ENCODE results near the gene MTUS2.

The MTUS2 gene

GRCh38 chr13:29125191-29125933 is 305.2 kb downstream of the MTUS2 start:
- Histone ChIP-seq H2AFZ (ENCODE audit: low read length) (no peak overlapping the region), H3K27me3 (ENCODE audit: insufficient read depth, low read length, poor library complexity, severe bottlenecking) (no peaks in the 10 kb centered on the region), H3K79me2 (ENCODE audit: insufficient read depth, low read length) (no peaks in the 10 kb centered on the region), H4K20me1 (ENCODE audit: insufficient read depth, low read length, poor library complexity, severe bottlenecking) (no peaks in the 10 kb centered on the region), H3K9me2 (replicated peaks; ENCODE audit: low read depth, low read length) (no peaks in the 10 kb centered on the region), H3K4me3 (ENCODE audit: low read length, poor library complexity, severe bottlenecking) (no peak overlapping the region), H3K9ac (ENCODE audit: low read depth, low read length, poor library complexity, severe bottlenecking) (no peak overlapping the region), H3F3A (ENCODE audit: low read depth) (no peaks in the 10 kb centered on the region), H3K4me1 (ENCODE audit: insufficient read depth, low read length, poor library complexity, severe bottlenecking) (no peaks in the 10 kb centered on the region), H3K36me3 (ENCODE audit: insufficient read depth, low read length) (no peaks in the 10 kb centered on the region), H3K9me3 (ENCODE audit: insufficient read depth, low read depth, low read length) (no peaks in the 10 kb centered on the region), H3K4me2 (ENCODE audit: low read depth, low read length, poor library complexity, severe bottlenecking) (no peak overlapping the region)
- no peak for TF ChIP-seq EZH2phosphoT487 (IDR thresholded peaks at IDR 0.05; ENCODE audit: borderline replicate concordance)
- TF ChIP-seq, protein P1, sequence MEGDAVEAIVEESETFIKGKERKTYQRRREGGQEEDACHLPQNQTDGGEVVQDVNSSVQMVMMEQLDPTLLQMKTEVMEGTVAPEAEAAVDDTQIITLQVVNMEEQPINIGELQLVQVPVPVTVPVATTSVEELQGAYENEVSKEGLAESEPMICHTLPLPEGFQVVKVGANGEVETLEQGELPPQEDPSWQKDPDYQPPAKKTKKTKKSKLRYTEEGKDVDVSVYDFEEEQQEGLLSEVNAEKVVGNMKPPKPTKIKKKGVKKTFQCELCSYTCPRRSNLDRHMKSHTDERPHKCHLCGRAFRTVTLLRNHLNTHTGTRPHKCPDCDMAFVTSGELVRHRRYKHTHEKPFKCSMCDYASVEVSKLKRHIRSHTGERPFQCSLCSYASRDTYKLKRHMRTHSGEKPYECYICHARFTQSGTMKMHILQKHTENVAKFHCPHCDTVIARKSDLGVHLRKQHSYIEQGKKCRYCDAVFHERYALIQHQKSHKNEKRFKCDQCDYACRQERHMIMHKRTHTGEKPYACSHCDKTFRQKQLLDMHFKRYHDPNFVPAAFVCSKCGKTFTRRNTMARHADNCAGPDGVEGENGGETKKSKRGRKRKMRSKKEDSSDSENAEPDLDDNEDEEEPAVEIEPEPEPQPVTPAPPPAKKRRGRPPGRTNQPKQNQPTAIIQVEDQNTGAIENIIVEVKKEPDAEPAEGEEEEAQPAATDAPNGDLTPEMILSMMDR (conservative IDR thresholded peaks at IDR 0.05; ENCODE audit: low read length) = no peak

DNA sequence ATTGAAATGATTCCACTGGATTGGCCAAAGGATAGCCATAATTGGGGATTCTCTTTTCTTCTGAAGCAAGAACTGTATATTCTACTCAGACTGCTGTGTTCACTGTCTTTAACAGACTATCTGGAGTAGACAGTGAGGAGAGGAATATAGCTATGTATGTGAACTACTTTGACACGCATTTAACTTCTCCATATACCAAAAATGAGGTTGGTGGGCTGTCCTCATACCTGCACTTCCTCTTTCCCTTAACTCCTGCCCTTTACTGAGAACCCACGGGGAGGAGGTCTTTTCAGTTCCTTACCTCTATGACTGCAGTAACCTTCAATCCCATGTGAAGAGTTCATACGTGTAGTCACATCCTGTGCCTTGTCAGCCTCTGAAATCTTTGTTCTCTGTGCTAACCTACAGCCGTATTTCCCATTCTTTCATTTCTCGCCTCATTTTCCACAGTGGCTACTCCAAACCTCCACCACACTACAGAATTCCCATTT is 305.8 kb downstream of the MTUS2 start:
- Histone ChIP-seq H3K36me3 (ENCODE audit: insufficient read depth, low read length) (no peaks in the 10 kb centered on the region), H3K27me3 (ENCODE audit: insufficient read depth, low read length, poor library complexity, severe bottlenecking) (no peaks in the 10 kb centered on the region), H4K20me1 (ENCODE audit: insufficient read depth, low read length, poor library complexity, severe bottlenecking) (no peaks in the 10 kb centered on the region), H3K9me3 (ENCODE audit: insufficient read depth, low read depth, low read length) (no peaks in the 10 kb centered on the region), H3K4me3 (ENCODE audit: low read length, poor library complexity, severe bottlenecking) (no peak overlapping the region), H3K9me2 (replicated peaks; ENCODE audit: low read depth, low read length) (no peaks in the 10 kb centered on the region), H3K4me2 (ENCODE audit: low read depth, low read length, poor library complexity, severe bottlenecking) (no peak overlapping the region), H2AFZ (ENCODE audit: low read length) (no peak overlapping the region), H3F3A (ENCODE audit: low read depth) (no peaks in the 10 kb centered on the region), H3K79me2 (ENCODE audit: insufficient read depth, low read length) (no peaks in the 10 kb centered on the region), H3K9ac (ENCODE audit: low read depth, low read length, poor library complexity, severe bottlenecking) (no peak overlapping the region), H3K4me1 (ENCODE audit: insufficient read depth, low read length, poor library complexity, severe bottlenecking) (no peaks in the 10 kb centered on the region)
- TF ChIP-seq, protein P1 (conservative IDR thresholded peaks at IDR 0.05; ENCODE audit: low read length) = no peak
- no peak for TF ChIP-seq EZH2phosphoT487 (IDR thresholded peaks at IDR 0.05; ENCODE audit: borderline replicate concordance)

GRCh38 chr13:29129616-29130015 is 309.5 kb downstream of the MTUS2 start:
- no peak overlapping the region for H2AFZ ChIP-seq (ENCODE audit: low read length)
- no peaks in the 10 kb centered on the region for H3K9me2 ChIP-seq (replicated peaks; ENCODE audit: low read depth, low read length)
- no peaks in the 10 kb centered on the region for H3K36me3 ChIP-seq (ENCODE audit: insufficient read depth, low read length)
- H3K4me2 ChIP-seq (ENCODE audit: low read depth, low read length, poor library complexity, severe bottlenecking) = no peak overlapping the region
- no peaks in the 10 kb centered on the region for H3K9me3 ChIP-seq (ENCODE audit: insufficient read depth, low read depth, low read length)
- H3K79me2 ChIP-seq (ENCODE audit: insufficient read depth, low read length) = no peaks in the 10 kb centered on the region
- H3K4me3 ChIP-seq (ENCODE audit: low read length, poor library complexity, severe bottlenecking) = no peak overlapping the region
- no peak overlapping the region for H3K9ac ChIP-seq (ENCODE audit: low read depth, low read length, poor library complexity, severe bottlenecking)
- TF ChIP-seq EZH2phosphoT487 (IDR thresholded peaks at IDR 0.05; ENCODE audit: borderline replicate concordance) = no peak
- TF ChIP-seq, protein P1 (conservative IDR thresholded peaks at IDR 0.05; ENCODE audit: low read length) = no peak
- H3K4me1 ChIP-seq (ENCODE audit: insufficient read depth, low read length, poor library complexity, severe bottlenecking) = no peaks in the 10 kb centered on the region
- H3F3A ChIP-seq (ENCODE audit: low read depth) = no peaks in the 10 kb centered on the region
- no peaks in the 10 kb centered on the region for H3K27me3 ChIP-seq (ENCODE audit: insufficient read depth, low read length, poor library complexity, severe bottlenecking)
- no peaks in the 10 kb centered on the region for H4K20me1 ChIP-seq (ENCODE audit: insufficient read depth, low read length, poor library complexity, severe bottlenecking)
